Stimulated activated CD8-positive, alpha-beta memory T cell treated with anti-CD3 and anti-CD28 coated beads, Interleukin-2, amount 100 ng/mL, for 48 hours (primary cell): ENCODE data around the gene ZNF532.
"Not testable (repeated sequence)": the region's sequence is repeated elsewhere in the genome, so short reads cannot be mapped to it uniquely, and the experiment has no call there.

Experiments
- DNase-seq, 2 donors: peaks; one replicate each; pipeline ENCODE4 v3.0.0-alpha.2; 2020; ENCODE audit warnings: low read depth in 2 of 2

ZNF532 gene

GRCh38 chr18:58998401-58999203 is 133.9 kb downstream of the ZNF532 start:
- DNase-seq: no peak

GRCh38 chr18:59001166-59001565 is 136.5 kb downstream of the ZNF532 start:
- DNase-seq: no peak

GRCh38 chr18:59001721-59002120 is 137.0 kb downstream of the ZNF532 start:
- DNase-seq: no peak

- no peak for DNase-seq
These were observed 138.4 kb downstream of the ZNF532 start for GRCh38 chr18:59002974-59003594.

- DNase-seq: no peak
These were observed 140.6 kb downstream of the ZNF532 start for GRCh38 chr18:59005262-59005661.

GRCh38 chr18:59006461-59007067 is 141.9 kb downstream of the ZNF532 start:
- no peak for DNase-seq

- no peak for DNase-seq
These were observed 143.8 kb downstream of the ZNF532 start for GRCh38 chr18:59008302-59008974.

GRCh38 chr18:59009846-59010245 is 145.2 kb downstream of the ZNF532 start:
- no peak for DNase-seq

- DNase-seq: no peak
These were observed 146.6 kb downstream of the ZNF532 start for GRCh38 chr18:59011289-59011688.

- no peak for DNase-seq
These were observed 147.1 kb downstream of the ZNF532 start for GRCh38 chr18:59011786-59012185.

GRCh38 chr18:59012815-59013705 is 148.4 kb downstream of the ZNF532 start:
- no peak for DNase-seq

GRCh38 chr18:59013744-59014143 is 149.1 kb downstream of the ZNF532 start:
- no peak for DNase-seq

GRCh38 chr18:59015531-59016152 is 151.0 kb downstream of the ZNF532 start:
- no peak for DNase-seq

- no peak for DNase-seq
These were observed 156.8 kb downstream of the ZNF532 start for GRCh38 chr18:59021500-59021899.

GRCh38 chr18:59022167-59022945 is 157.7 kb downstream of the ZNF532 start:
- DNase-seq: no peak

- DNase-seq: no peak
These were observed 160.2 kb downstream of the ZNF532 start for GRCh38 chr18:59024829-59025228.

GRCh38 chr18:59025532-59025931 is 160.9 kb downstream of the ZNF532 start:
- DNase-seq: not testable (repeated sequence)

- no peak for DNase-seq
These were observed 161.7 kb downstream of the ZNF532 start for GRCh38 chr18:59026364-59026763.

GRCh38 chr18:59026831-59027410 is 162.2 kb downstream of the ZNF532 start:
- DNase-seq: no peak
